GM19043 (cell line): ENCODE results near the gene PBRM1.
"Not testable (repeated sequence)": the region's sequence is repeated elsewhere in the genome, so short reads cannot be mapped to it uniquely, and the experiment has no call there.

ENCODE experiments used
- ATAC-seq: cut with Tn5 transposase; IDR thresholded peaks from one replicate; pipeline ENCODE4 v1.9.1; 2021; ENCODE audit warnings: low read depth; ENCODE audit not compliant: unreplicated experiment

Gene PBRM1

DNA sequence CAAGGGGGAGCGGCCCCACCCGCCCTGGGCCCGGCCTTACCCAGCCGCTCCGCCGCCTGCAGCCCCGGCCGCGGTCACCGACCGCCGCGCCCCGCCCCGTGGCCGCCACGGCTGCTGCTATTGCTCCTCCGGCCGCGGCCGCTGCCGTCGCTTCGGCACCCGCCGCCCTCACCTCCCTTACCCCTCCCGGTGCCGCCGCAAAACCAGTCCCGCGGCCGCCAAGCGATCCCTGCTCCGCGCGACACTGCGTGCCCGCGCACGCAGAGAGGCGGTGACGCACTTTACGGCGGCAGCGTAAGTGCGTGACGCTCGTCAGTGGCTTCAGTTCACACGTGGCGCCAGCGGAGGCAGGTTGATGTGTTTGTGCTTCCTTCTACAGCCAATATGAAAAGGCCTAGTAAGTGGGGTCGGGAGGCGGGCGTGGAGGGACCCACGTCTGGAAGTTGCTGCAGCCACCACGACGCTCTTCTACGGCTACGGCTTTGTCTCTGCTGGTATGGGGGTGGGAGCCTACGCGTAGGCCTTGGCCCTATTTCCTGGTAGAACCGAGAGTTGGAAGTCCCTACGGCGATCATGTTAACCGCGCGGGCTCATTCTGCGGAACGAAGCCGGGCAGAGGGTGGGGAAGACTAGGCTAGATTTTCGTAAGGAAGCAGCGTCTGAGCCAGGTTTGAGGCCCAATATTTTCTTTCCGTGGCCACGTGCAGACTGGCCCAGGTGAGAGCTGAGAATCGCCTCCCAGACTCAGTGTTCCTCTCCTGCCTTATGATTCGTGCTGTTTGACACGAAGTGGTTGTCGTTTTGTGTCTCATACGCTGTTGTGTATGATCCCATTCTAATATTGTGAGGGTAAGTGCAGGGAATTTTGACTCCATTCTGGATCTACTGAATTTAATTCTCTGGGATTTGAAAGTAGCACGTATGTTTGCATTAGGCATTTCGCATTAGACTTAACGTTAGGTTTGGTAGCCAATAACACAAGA, at the start of gene PBRM1, which contains the start of gene GNL3:
Gene PBRM1, minus strand, starts transcription at position 205 of the 983 bp plus-strand sequence.
Gene GNL3, plus strand, starts transcription at position 324 of the 983 bp plus-strand sequence. Its CDS starts 61 bp downstream, at position 385.
- peak; percentile 60 for ATAC-seq

DNA sequence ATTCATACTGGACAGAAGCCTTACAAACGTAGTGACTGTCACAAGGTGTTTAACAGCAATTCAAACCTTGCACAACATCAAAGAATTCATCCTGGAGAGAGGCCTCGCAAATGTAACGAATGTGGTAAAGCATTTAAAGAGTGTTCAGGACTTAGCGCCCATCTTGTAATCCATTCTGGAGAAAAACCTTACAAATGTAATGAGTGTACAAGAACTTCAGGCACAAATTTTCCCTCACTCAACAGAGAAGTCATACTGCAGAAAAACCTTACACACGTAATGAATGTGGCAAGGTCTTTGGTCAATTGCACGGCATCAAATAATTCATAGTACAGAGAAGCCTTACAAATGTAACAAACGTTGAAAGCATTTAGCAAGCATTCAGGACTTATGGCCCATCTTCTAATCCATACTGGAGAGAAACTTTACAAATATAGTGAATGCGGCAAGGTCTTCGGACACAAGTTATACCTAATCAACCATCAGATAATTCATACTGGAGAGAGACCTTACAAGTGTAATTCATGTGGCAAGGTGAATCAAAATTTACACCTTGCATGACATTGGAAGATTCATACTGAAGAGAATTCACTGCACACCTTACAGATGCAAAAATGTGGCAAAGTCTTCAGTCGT, 47.7 kb upstream of the PBRM1 start:
- no peak for ATAC-seq

DNA sequence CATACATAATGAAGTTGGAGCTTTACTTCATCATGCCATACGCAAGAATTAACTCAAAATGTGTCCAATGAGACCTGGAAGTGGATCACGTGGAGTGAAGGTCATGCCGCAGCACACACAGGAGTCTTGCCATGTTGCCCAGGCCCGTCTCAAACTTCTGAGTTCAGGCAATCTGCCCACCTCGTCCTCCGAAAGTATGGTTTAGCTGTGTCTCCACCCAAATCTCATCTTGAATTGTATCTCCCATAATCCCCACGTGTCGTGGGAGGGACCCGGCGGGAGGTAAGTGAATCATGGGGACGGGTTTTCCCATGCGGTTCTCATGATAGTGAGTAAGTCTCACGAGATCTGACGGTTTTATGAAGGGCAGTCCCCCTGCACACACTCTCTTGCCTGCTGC, 45.9 kb upstream of the PBRM1 start:
- ATAC-seq: no peak

DNA sequence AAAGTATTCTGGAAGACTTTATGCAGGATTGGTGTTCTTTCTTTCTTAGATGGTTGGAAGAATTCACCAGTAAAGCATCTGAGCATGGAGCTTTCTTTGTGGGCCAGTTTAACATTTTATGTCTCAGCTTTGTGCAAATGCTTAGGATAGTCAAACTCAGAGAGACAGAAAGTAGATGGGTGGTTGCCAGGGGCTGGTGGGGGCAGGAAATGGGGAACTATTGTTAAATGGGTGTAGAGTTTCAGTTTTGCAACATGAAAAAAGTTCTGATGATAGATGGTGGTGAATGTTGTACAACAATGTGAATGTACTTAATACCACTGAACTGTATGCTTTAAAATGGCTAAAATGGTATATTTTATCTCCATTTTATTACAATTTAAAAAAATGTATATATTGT, 45.0 kb upstream of the PBRM1 start:
- ATAC-seq: no peak

DNA sequence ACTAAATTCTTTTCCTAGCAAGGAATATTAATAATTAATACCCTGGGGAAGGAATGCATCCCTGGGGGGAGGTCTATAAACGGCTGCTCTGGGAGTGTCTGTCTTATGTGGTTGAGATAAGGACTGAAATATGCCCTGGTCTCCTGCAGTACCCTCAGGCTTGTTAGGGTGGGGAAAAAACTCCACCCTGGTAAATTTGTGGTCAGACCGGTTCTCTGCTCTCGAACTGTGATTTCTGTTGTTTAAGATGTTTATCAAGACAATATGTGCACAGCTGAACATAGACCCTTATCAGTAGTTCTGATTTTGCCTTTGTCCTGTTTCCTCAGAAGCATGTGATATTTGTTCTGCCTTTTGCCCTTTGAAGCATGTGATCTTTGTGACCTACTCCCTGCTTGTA, 43.0 kb upstream of the PBRM1 start:
- not testable (repeated sequence) for ATAC-seq

DNA sequence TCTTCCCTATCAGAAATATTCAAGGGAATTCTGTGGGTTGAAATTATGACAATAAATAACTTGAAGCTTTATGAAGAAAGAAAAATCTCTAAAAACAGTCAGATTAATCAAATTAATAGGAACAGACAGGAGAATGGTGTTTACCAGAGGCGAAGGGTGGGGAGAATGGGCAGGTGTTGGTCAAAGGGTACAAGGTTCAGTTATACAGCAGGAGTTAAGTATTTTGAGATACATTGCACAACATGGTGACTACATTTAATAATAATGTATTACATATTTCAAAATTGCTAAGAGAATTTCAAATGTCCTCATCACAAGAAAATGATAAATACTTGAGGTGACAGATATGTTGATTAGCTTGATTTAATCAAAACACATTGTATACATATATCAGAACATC, 38.8 kb upstream of the PBRM1 start:
- no peak for ATAC-seq

DNA sequence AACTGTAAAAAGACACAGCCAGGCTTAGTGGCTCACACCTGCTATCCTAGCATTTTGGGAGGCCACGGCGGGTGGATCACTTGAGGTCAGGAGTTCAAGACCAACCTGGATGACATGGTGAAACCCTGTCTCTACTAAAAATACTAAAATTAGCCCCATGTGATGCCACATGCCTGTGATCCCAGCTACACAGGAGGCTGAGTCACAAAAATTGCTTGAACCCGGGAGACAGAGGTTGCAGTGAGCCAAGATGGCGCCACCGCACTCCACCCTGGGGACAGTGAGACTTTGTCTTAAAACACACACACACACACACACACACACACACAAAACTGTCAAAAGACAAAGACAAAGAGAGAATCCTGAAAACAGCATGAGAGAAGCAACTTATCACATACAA, 38.2 kb upstream of the PBRM1 start:
- no peak for ATAC-seq

DNA sequence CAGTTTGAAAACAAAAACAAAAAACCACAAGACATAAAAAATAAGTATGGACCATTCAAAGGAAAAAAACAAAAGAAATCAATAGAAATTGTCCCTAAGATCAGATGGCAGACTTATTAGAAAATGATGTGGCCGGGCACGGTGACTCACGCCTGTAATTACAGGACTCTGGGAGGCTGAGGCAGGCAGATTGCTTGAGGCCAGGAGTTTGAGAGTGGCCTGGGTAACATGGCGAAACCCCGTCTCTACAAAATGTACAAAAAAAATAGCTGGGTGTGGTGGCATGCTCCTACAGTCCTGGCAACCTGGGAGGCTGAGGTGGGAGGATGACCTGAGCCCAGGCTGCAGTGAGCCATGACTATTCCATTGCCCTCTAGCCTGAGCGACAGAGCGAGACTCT, 36.8 kb upstream of the PBRM1 start:
- ATAC-seq: no peak

DNA sequence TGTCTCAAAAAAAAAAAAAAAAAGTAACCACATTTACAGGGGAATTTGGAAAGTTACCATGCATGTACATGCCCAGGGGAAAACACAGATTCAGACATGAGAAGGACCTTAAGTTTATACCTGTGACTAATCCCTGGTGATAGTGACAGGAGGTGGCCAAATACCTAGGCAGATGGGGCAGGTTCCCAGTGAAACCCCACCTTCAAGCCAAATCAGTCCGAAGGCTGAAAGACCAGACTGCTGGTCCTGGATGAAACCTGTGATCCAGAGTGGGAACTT, 36.0 kb upstream of the PBRM1 start:
- ATAC-seq: no peak

DNA sequence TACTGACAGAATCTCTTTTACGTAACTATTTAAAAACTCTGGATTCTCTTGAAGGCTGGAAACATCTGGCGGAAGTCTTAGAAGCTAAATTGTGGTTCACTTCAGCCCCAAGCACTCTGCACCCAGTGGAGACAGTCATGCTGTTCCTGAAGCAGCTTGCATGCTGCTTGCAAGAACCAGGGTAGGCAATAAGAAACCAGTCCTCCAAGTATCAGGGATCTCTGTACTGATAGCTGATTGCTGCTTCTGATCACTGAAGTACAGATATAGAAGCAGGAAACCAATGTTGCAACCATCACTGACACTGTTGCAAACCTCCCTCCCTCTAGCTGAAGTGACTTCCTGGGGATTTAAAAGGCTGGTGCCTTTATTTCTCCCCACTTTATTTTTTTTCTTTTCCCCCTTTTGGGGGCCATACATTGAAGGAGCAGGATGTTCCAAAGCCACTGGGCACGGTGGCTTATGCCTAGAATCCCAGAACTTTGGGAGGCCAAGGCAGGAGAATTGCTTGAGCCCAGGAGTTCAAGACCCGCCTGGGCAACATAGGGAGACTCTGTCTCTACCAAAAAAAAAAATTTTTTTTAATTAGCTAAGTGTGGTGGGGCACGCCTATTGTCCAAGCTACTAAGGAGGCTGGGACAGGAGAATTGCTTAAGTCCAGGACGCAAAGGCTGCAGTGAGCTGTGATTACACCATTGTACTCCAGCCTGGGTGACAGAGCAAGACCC, 35.5 kb upstream of the PBRM1 start:
- ATAC-seq: no peak

DNA sequence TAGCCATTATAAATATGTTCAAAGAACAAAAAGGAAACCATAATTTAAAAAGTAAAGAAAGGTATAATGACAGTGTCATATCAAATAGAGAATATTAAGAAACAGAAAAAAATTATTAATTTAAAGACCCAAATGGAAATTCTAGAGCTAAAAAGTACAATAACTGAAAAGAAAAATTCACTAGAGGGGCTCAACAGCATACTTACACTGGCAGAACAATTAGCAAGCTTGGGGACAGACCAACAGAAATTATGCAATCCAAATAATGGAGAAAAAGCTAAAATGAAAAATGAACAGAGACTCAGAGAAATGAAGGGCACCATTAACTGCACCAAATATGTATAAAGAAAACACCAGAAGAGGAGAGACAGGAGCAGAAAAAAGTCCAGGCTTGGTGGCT, 33.9 kb upstream of the PBRM1 start:
- ATAC-seq: no peak

DNA sequence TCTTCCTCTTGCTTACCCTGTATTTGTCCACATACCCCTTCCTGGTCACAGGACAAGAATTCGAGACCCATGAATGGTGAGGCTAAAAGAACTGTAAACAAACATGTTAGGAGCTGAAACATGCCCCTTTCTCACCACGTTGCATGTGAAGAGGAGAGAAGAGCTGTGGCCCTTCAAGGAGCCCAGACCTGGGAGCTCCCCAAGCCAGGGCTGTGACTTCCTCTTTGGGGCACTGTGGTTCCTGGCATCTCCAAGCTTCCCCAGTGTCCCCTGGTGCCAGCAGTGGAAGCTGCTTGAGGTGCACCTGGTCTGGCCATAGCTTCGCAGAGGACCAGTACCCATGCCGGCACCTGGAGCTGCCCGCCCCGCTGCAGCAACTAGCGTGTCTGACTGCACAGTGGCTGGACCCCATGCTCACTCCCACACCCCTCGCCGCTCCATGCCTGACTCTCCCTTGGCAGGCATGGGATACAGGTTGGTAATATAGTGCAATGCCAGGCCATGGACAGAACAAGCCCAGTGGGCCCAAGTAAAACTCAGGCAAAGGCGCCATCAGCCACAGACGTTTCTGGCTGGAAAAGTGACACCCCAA, 30.1 kb upstream of the PBRM1 start:
- ATAC-seq: no peak

DNA sequence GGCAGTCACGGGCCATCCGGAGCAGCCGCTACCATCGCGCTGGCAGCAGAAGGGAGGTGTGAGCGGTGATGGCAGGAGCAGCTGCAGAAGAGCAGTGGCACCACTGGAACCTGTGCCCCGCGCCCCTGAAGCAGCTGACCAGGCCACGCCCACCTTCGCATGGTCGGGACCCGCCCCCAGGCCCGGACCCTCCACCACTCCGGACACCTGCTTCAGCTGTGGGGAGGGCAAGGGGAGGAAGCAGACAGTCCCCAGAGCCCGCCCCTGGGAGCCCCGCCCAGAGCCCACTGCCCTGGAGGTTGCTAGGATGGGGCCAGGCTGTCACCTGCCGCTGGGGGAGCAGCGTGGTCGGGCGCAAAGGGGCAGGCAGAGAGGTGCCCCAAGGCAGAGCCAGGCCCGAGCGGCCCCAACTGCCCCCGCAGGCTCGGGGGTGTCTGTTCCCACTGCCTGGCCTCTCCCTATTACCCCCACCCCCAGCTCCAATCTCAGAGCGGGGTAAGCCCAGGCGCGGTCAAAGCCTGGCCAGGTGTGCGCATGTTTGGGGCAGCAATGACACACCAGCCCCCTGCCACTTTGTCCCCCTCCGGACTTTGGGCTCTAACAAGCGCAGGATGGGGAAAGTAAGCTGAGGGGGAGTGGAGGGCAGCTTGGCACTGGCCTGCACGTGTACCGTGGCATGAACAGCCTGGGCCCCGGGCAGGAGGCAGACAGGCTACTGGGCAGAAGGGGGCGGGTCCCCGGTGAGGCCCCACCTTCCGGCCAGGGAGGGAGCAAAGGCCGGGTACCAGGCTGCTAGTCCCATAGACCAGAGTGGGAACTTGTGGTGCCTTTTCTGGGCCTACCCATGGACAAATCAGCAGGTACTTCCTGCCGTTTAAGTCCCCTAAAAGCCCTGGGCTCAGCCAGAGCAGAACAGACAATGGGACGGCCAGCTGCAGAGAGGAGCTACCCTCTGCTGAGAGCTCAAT, 28.9 kb upstream of the PBRM1 start:
- ATAC-seq: no peak

DNA sequence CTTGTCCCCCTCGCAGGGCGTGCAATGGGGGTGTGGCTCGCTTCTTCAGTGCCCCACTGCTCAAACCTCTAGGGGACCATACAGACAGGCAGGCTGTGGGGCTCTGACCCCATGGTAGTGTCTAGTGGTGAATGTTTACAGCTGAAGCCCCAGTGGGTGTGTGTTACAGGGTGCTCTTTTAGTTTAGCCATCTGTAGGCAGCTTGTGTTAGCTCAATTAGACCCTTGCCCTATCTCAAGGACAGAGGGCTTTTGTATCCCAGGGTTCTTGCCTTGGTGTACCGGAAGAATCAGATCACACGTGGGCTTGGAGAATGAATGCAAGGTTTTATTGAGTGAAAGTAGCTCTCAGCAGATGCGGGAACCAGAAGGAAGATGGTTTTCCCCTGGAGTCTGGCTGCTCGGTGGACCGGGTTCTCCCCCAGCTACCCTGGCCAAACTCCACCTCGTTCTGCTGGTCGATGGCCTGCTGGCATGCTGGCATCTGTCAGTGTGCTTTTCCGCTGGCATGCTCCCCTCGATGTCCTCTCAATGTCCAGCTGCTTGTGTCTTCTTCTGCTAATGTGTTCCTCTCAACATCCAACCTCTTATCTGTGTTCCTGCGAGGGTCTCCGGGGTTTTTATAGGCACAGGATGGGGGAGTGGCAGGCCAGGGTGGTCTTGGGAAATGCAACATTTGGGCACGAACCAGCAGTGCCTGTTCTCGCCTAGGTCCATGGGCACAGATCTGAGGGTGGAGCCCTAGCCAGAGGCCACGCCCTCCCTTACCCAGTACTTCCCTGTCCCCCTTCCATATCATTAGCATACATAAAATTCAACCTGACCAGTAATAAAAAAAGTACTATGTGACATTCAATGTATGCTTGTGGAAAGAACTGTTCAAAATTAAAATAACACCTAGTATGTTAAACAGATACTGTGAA, 26.8 kb upstream of the PBRM1 start:
- ATAC-seq: no peak

DNA sequence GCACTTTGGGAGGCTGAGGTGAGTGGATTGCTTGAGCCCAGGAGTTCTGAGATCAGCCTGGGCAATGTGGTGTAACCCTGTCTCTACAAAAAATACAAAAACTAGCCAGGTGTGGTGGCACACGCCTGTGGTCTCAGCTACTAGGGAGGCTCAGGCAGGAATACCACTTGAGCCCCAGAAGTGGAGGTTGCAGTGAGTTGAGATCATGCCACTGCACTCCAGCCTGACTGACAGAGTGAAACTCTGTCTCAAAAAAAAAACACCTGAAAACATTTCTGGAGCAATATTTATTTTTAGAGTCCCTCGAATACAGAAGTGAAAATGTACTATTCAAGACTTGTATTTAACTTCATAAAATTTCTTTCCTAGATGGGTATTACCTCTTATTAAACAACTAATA, 24.8 kb upstream of the PBRM1 start:
- no peak for ATAC-seq

DNA sequence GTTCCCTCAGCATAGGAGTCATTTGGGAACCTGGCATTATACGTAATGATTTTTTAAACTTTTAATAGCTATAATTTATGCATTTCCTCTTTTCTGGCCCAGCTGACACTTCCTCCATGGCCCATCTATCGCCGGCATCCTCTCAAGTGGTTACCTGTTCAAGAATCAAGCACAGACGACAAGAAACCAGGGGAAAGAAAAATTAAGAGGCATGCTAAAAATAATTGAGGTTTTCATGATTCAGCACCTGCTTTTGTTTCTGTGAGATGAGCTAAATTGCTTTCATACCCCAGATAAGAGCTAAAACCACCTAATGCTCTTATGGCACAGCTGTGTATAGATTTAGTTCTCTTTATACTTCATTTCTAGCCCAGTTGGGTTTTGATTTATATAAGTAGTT, 21.9 kb upstream of the PBRM1 start:
- ATAC-seq: no peak

DNA sequence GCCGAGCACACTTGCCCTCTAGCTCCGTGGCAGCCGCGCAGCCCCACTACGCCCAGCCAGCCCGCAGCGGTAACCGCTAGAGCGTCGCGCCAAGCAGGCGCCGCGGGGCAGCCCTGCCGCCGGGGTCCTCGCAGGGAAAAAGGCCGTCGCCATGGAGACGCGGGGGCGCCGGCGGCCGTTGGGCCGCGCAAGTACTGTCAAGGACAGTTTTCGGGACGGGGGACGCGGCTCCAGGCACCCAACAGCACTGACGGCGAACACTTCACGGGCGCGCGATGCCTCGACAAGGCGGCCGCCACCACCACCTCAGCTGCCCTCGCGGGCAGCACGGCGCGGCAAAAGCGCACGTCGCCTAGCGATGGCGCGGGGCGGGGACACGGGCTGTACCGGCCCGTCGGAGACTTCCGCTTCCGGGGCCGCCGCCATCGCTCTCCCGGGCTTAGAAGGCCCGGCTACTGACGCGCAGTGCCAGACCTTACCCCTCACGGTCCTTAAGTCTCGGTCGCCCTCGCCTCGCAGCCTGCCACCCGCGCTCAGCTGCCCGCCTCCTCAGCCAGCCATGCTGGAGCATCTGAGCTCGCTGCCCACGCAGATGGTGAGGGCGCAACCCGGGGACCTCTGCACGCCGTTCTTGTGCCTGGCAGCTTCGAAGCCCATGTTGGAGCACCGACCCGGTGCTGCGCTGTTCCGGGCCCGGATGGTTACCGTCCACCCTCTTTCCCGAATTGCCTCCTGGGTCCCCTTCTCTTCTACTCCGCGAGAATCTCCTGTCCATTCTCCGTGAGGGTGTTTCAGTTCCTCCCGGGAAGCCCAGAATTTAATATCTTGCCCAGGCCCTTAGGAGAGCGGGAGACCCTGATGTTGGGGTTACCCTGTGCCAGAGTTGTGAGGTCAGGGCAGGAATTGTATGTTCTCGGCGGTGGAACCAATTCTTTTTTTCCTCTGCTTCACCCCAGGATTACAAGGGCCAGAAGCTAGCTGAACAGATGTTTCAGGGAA, 20.3 kb upstream of the PBRM1 start, which contains the start of the genes GLT8D1 and SPCS1:
Gene GLT8D1, minus strand, starts transcription at position 104 of the 999 bp plus-strand sequence. CDS start 5,331 bp downstream, outside the sequence.
Gene SPCS1, plus strand, starts transcription at position 419 of the 999 bp plus-strand sequence. Its CDS starts 141 bp downstream, at position 560.
- peak; percentile 77 for ATAC-seq

DNA sequence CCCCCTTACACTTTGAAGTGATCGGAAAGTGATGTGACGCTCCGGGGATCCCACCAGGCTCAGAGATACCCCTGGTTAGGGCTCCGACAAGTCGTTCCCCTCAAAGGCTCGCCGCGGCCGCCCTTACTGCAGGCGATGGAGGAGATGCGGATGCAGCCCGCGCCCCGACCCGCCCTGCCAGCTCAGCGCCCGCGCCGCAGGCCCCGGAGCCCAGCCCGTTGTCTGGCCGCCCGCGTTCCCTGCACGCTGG, 19.6 kb upstream of the PBRM1 start:
- ATAC-seq: no peak
